HG02798 (cell line): ENCODE measurements around the gene IGFBP6.

Experiments
- ATAC-seq: cut with Tn5 transposase; IDR thresholded peaks from one replicate; pipeline ENCODE4 v1.9.1; 2021; ENCODE audit warnings: mild to moderate bottlenecking; ENCODE audit not compliant: unreplicated experiment, poor library complexity

The IGFBP6 gene

DNA sequence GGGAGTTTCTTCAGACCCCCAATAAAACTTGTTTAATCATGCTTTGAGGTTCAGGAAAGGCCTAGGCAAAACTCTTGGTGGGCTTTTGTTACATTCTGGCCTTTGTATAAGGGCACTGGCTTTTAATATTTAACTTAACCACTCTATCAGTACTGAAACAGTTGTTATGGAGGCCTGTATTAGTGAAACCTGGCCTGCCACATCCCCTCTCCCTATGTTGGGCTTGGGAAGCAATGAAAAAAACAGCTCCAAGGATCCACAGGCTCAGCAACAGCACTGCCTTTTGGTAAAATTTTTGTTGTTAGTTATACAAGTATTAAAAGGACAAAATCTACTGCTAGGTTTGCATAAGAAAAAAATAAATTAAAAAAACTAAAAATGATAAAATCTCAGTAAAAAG, 16.5 kb downstream of the IGFBP6 start:
- no peak for ATAC-seq

DNA sequence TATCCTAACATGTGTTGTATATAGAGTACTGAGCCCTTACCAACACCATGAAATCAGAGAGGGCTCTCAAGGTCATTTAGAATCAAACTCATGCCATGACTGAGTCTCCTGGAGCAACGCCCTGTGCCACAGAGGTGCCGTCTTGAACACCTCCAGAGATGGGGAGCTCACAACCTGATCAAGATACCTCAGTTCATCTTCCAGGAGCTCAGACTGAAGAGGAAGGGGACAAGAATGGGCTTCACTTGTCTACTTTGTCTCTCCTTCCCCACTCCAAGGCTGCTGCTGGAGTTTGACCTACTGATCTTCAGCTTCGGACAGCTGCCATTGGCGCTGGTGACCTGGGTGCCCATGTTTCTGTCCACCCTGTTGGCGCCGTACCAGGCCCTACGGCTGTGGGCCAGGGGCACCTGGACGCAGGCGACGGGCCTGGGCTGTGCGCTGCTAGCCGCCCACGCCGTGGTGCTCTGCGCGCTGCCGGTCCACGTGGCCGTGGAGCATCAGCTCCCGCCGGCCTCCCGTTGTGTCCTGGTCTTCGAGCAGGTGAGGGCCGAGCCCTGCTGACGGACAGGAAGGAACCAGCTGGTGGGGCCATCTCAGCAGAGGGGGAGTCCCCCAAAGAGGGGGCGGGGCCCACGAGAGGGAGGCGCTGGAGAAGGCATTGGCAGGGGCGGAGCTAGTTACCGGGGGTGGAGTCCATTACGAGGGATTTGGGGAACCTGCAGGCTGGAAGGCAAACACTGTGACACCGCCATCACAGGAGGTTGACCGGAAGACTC, 17.8 kb downstream of the IGFBP6 start:
- no peak for ATAC-seq

DNA sequence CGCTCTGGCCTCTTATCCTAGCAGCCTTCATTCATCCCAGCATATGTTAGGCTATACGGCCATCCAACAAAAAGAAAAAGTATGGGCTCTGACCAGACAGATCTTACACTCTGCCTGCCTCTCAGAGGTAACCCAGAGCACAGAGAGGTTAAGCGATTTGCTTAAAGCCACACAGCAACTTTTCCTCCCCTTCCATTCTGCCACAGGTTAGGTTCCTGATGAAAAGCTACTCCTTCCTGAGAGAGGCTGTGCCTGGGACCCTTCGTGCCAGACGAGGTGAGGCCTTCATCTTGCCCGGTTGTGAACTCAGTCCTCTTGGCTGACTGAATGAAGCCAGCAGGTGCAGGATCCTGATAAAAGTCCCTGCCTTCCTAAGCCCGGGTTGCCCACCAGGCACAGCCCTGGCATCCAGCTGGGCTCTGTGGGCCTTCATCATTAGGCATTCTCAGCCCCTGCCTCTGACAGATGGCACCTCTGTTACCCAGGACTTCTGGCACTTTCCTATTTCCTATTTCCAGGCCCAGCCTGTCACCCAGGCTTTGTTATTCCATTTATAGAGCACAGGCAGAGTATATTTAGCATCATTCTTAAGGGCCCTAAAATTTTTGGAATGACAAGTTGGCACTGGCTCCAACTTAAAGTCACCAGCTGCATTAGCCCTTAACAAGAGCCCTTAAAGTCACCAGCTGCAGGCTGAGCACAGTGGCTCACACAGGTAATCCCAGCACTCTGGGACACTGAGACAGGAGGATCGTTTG, 18.6 kb downstream of the IGFBP6 start:
- no peak for ATAC-seq

- ATAC-seq, result no peak
Observed at GRCh38 chr12:53118751-53119300, 21.4 kb downstream of the IGFBP6 start.

DNA sequence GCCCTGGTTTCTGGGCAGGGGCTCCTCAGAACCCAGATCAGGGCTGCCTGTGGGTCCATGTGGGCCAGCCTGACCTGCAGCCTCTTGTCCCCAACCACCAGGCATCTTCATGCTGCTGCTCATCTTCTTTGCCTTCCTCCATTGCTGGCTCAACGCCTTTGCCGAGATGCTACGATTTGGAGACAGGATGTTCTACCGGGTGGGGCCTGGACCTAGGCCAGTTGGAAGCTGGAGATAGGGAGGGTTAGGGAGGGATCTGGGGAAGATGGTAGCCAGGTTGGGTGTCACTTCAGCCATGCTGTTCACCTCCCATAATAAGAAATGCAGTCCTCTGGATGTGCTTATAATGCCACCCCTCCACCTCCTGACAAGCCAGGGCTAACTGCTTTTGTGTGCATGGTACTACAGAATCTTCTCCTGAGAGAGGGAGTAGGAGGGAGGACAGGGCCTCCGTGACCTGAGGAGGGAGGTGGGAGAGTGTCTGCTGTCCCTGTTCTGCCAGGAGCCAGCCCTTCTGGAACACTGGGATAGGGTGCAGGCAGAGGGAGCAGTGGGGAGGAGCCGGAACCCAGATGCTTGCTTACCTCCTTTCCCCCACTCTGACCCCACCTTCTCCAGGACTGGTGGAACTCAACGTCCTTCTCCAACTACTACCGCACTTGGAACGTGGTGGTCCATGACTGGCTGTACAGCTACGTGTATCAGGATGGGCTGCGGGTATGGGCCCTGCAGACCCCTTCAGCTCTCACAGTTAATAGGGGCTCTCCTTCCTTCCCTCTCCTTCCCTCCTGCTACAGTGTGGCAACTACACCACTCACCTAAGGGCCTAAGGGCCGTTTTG, 23.4 kb downstream of the IGFBP6 start:
- ATAC-seq, result no peak

DNA sequence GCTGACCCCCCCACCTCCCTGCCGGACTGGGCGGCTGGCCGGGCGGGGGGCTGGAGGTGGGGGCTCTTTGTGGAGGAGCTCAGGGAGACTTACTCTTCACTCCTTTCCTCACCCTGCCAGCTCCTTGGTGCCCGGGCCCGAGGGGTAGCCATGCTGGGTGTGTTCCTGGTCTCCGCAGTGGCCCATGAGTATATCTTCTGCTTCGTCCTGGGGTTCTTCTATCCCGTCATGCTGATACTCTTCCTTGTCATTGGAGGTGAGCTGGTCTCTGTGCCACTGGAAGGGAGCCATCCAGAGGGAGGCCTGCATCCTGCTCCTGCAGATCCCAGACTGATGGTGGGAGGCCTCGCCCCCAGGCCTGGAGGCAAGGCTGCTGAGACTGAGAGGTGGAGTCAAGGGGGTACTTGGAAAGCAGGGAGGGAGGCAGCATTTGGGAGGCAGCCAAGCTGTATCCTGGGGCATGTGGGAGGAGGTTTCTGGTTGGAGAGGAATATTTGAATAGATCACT, 25.5 kb downstream of the IGFBP6 start:
- no peak for ATAC-seq

DNA sequence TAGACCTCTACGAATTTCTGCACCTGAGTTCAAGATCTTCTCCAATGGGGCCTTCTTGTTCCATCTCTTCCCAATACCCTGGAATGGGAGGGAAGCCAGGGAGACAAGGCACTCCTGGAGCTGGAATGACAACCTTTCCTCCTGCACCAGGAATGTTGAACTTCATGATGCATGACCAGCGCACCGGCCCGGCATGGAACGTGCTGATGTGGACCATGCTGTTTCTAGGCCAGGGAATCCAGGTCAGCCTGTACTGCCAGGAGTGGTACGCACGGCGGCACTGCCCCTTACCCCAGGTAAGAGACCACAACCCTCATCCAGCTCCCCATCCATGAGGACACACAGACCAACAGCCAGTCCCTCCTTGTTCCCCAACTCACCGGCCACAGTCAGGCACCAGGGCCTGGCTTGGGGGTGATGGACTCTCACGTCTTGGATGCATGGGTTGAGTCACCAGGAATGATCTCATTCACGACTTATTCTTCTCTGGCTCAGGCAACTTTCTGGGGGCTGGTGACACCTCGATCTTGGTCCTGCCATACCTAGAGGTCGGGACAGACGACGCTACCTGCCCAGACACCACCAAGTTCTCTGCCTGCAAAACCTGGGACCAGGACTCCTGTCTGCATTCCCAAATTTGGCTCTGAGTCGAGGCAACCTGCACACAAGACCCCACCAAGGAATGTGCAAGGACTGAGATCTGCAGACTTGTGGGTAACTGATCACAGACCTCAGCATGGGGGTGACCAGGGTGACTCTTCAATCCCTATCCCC, 26.3 kb downstream of the IGFBP6 start:
- no peak for ATAC-seq

DNA sequence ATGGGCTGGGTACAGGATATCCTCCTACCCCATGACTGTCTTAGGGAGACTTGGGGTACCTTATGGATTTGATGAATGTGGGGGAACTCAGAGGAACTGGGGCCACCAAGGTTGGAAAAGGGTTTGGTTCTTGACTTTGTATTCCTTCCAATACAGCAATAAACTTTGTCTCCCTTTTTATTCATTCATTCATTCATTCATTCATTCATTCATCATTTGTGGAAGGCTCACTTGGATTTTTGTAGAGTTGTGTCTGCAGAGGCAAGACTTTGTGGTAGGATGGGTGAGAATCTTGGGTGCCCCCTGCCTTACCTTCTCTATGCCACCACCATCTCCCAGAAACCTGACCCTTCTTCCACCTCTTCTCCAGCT, 26.9 kb downstream of the IGFBP6 start:
- ATAC-seq, result no peak

- no peak for ATAC-seq
Observed at GRCh38 chr12:53127169-53127568, 29.7 kb downstream of the IGFBP6 start.

DNA sequence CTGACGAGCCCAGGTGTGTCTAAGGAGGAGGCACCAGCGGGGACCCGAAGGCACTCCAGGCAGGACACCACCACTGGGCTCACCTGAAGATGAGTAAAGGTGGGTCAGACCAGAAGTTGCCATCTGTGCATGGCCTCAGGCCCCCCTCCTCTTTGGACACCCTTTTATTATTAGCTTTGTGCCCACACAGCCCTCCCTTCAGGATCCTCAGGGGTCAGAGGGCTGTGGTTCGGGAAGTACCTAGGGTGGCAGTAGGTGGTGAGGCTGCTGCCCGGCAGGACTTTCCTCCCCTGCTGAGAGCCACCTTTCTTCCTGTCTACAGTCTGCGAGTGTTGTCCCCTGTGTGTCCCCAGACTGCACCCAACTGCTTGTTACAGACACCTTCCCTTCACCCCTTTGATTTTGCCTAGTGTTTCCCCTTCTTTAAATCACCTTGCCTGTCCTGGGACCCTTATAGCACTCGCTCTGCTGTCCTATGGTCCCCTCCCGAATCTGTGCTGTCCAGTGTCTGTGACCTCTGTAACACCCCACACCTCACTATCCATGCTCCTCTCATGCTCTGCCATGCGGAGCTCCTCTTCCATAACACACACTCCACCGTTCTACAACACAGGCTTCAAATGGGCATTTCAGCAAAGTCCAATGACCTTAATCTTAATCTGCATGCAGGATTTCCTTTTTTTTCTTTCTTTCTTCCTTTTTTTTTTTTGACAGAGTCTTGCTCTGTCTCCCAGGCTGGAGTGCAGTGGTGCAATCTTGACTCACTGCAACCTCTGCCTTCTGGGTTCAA, 31.5 kb downstream of the IGFBP6 start:
- ATAC-seq, result no peak

DNA sequence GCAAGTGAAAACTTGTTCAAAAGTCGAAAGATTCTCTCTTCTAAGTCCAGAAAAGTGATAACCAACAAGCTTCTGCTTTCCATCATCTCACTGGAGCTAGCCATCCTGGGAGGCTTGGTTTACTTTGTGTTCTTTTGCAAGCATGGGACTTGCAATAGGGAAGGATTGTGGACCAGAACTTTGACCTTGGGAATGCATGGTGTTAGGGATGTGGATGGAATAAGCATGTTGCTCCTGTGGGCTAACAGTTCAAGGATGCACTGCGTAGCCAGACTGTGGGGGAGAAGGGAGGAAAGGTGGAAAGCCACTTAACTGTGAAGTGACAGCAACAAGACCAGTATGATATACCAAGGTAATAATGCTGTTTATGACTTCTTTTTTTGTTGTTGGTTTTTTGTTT, 34.4 kb downstream of the IGFBP6 start:
- ATAC-seq, result no peak

- ATAC-seq, result no peak
Observed at GRCh38 chr12:53133722-53134121, 36.3 kb downstream of the IGFBP6 start.

DNA sequence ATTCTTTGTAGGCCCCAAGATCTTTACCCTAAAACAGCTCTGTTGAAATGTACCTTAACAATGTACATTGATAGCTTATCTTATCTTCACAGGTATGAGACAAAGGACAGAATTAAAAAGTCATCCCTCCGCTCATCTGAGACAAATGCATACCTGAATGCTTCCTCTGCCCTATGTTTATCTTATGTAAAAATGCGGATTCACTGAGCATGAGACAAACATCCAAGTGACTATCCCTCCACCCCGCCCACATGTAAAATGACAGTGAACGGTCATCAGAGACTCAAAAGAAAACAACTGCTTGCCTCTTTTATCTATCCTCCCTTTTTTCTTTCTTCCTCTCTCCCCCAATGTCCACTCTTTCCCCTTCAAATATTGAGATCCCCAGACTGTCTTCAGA, 45.9 kb downstream of the IGFBP6 start:
- ATAC-seq, result no peak

GRCh38 chr12:53145383-53146260, 48.2 kb downstream of the IGFBP6 start:
- ATAC-seq, result no peak

- ATAC-seq, result no peak
Observed at GRCh38 chr12:53147181-53147580, 49.7 kb downstream of the IGFBP6 start.

DNA sequence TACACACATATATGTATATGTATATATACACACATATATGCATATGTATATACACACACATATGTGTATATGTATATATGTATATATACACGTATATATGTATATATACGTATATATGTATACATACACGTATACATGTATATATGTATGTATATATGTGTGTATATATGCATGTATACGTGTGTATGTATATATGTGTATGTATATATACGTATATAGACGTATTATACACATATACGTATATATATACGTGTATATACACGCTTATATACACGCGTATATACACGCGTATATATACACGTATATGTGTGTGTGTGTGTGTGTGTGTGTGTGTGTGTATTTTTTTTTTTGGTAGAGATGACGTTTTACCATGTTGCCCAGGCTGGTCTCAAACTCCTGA, 50.2 kb downstream of the IGFBP6 start:
- ATAC-seq, result no peak

DNA sequence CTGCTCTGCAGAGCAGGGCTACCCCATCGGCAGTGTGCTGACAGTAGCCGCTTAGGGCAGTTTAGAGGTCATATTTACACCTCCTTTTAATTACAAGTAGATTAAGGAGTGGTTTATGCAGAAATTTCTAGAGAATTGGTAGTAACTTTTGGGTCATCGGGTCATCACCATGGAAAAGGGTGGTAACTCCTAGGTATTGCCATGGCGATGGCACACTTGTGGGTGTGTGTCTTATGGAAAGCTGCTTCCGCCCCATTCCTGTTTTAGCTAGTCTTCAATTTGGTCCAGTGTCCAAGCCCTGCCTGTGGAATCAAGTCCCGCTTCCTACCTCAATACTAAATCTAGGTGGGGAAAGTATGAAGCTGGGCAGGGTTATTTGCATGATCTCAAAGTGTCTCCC, 53.6 kb downstream of the IGFBP6 start:
- no peak for ATAC-seq
